GM12878 (cell line): Measurements from ENCODE around the gene ZNF652. TPM values are rescaled to one million over a fixed set of nuclear protein-coding genes. Genes with fewer than 3 reads are reported as not detected.

Experiments used
- ATAC-seq: fragments of 200-7000 bp; cut with Tn5 transposase; 3 replicates; pipeline ENCODE4 v1.9.1; 2020; ENCODE audit warnings: mild to moderate bottlenecking, moderate library complexity
- BruUV-seq: library from RNA; stranded (reverse); fragments of 400-500 nt; replicated peaks from 2 replicates; lab custom pipeline; 2021; lab: Mats Ljungman, UMichigan
- CTCF ChIA-PET: fragments of 300-600 bp; sonication (Branson Sonifier 250); formaldehyde crosslinking; extraction: SDS; loops from one replicate; lab custom pipeline; 2021; ENCODE audit warnings: inconsistent platforms; lab: Yijun Ruan, JAX
- POLR2A ChIA-PET: fragments of 350-600 bp; formaldehyde crosslinking; extraction: SDS; loops from one replicate; lab custom pipeline; 2021; ENCODE audit warnings: inconsistent platforms; lab: Charles Lee
- RAD21 ChIA-PET: fragments of 300-600 bp; sonication (Branson Sonifier 250); formaldehyde crosslinking; loops from one replicate; lab custom pipeline; 2023; ENCODE audit warnings: antibody characterized with exemption; ENCODE audit not compliant: unreplicated experiment; lab: Charles Lee
- SMC1A ChIA-PET: fragments of 300-600 bp; sonication (Branson Sonifier 250); formaldehyde crosslinking; loops from one replicate; lab custom pipeline; 2023; ENCODE audit not compliant: unreplicated experiment, uncharacterized antibody; lab: Charles Lee
- DNase-seq: peaks from one replicate; pipeline ENCODE4 v3.0.0-alpha.2; 2011; ENCODE audit warnings: low read depth, low spot score
- FAIRE-seq: peaks from 3 replicates; lab custom pipeline; 2011; peaks lifted over from hg19 to GRCh38; lab: Jason Lieb, UNC
- H2AFZ ChIP-seq: 2 replicates; pipeline ENCODE4 v1.6.0; 2011; ENCODE audit warnings: low read depth, low read length, control low read depth; ENCODE audit not compliant: control insufficient read depth
- H3K27ac ChIP-seq: 2 replicates; pipeline ENCODE4 v1.5.1; 2011; ENCODE audit warnings: control low read depth; ENCODE audit not compliant: control insufficient read depth, insufficient read depth
- H3K27me3 ChIP-seq, 2 experiments: replicated peaks in 1 of 2; 2 replicates each; pipeline versions ENCODE4 v1.6.0 to v1.6.1; 2011; ENCODE audit warnings: low read length in 1 of 2; ENCODE audit not compliant: control insufficient read depth in 2 of 2, insufficient read depth in 2 of 2
- H3K36me3 ChIP-seq, 2 experiments: 2 replicates each; pipeline ENCODE4 v1.5.1; 2011; ENCODE audit warnings: low read length in 1 of 2; ENCODE audit not compliant: control insufficient read depth in 2 of 2, insufficient read depth in 2 of 2
- H3K4me1 ChIP-seq: 2 replicates; pipeline ENCODE4 v1.6.1; 2011; ENCODE audit warnings: mild to moderate bottlenecking, low read length, moderate library complexity, mixed read lengths; ENCODE audit not compliant: control insufficient read depth, insufficient read depth
- H3K4me2 ChIP-seq: 2 replicates; pipeline ENCODE4 v1.6.0; 2011; ENCODE audit warnings: control low read depth; ENCODE audit not compliant: control insufficient read depth, insufficient read depth
- H3K4me3 ChIP-seq: fragments of 200-600 bp; sonication (generic); 2 replicates; pipeline ENCODE4 v1.5.1; 2016
- H3K79me2 ChIP-seq: 2 replicates; pipeline ENCODE4 v1.6.0; 2011; ENCODE audit warnings: low read length; ENCODE audit not compliant: control insufficient read depth, insufficient read depth
- H3K9ac ChIP-seq: 2 replicates; pipeline ENCODE4 v1.8.0; 2011; ENCODE audit warnings: low read length, control low read depth, mixed read lengths; ENCODE audit not compliant: control insufficient read depth, insufficient read depth
- H3K9me3 ChIP-seq: replicated peaks from 3 replicates; pipeline ENCODE4 v1.5.1; 2011; ENCODE audit warnings: mild to moderate bottlenecking, low read length; ENCODE audit not compliant: control insufficient read depth, insufficient read depth
- H4K20me1 ChIP-seq: 2 replicates; pipeline ENCODE4 v1.6.0; 2011; ENCODE audit not compliant: control insufficient read depth, insufficient read depth
- ASH2L ChIP-seq: fragments of 300-600, 200-600 bp; sonication (generic); IDR thresholded peaks from 2 replicates; pipeline ENCODE4 v1.6.1; 2017; ENCODE audit warnings: low read depth, mild to moderate bottlenecking, borderline replicate concordance
- BACH1 ChIP-seq: fragments of 450-650 bp; IDR thresholded peaks from 2 replicates; pipeline ENCODE4 v1.6.1; 2017; ENCODE audit warnings: mild to moderate bottlenecking, borderline replicate concordance
- BMI1 ChIP-seq: fragments of 450-650 bp; IDR thresholded peaks from 2 replicates; pipeline ENCODE4 v1.6.1; 2016; ENCODE audit warnings: mild to moderate bottlenecking, moderate library complexity, borderline replicate concordance
- CREB1 ChIP-seq: IDR thresholded peaks from 2 replicates; pipeline ENCODE4 v1.6.1; 2012; ENCODE audit warnings: low read depth, mild to moderate bottlenecking, inconsistent platforms
- EZH2 ChIP-seq: IDR thresholded peaks from 2 replicates; pipeline ENCODE4 v1.6.1; 2012; ENCODE audit warnings: low read depth, mild to moderate bottlenecking, control low read depth, inconsistent platforms, low read length, borderline replicate concordance; ENCODE audit not compliant: control insufficient read depth
- RELA ChIP-seq: fragments of 450-650 bp; IDR thresholded peaks from 2 replicates; pipeline ENCODE4 v1.8.0; 2014; ENCODE audit warnings: borderline replicate concordance; ENCODE audit not compliant: partially characterized antibody
- SIX5 ChIP-seq: IDR thresholded peaks from 2 replicates; pipeline ENCODE4 v1.6.1; 2011; ENCODE audit warnings: mild to moderate bottlenecking, low read depth, low read length, moderate library complexity; ENCODE audit not compliant: severe bottlenecking
- ZNF24 ChIP-seq: fragments of 450-650 bp; IDR thresholded peaks from 2 replicates; pipeline ENCODE4 v1.6.1; 2017; ENCODE audit warnings: antibody characterized with exemption, mild to moderate bottlenecking
- WGBS: methylation state at CpG from one replicate; pipeline ENCODE4 v1.1.6; 2016; ENCODE audit warnings: low lambda C conversion rate; ENCODE audit not compliant: insufficient replicate concordance, insufficient coverage; ENCODE audit errors: missing lambda C conversion rate; 5-methylcytosine and 5-hydroxymethylcytosine counted together
- in situ Hi-C: fragments of 300-500 bp; cut with MboI; formaldehyde crosslinking; loops from 9 replicates; pipeline ENCODE4 v1.14.3; 2018; ENCODE audit warnings: mixed read lengths
- intact Hi-C: fragments of 100-400 bp; cut with micrococcal nuclease; formaldehyde crosslinking; loops from one replicate; pipeline ENCODE4 v1.14.2; 2022; ENCODE audit not compliant: unreplicated experiment
- polyA plus RNA-seq, 11 experiments: library from polyadenylated mRNA; depleted of rRNA in 4 of 11; unstranded in 6 of 11; stranded (reverse) in 5 of 11; fragments of >200 nt; fragmentation: Nextera tagmentation in 4 of 11; fragmentation: Illumina TruSeq in 1 of 11; extraction: Ambion mirVana in 4 of 11; extraction: Trizol in 1 of 11; gene quantifications; 1 replicate in 1 of 11; 2 replicates in 10 of 11; pipeline versions ENCODE4 v1.2.1 to v1.2.3, GENCODE V29; 2011 to 2016; ENCODE audit warnings: inconsistent platforms in 2 of 11, missing spikeins in 2 of 11, low read depth in 1 of 11
- total RNA-seq, 4 experiments: library from RNA; depleted of rRNA in 3 of 4; stranded (reverse); fragments of >200 nt in 3 of 4; fragmentation: Illumina TruSeq in 1 of 4; extraction: Trizol in 1 of 4; gene quantifications; 2 replicates each; pipeline versions ENCODE4 v1.2.1 to v1.2.3, GENCODE V29; 2013 to 2021
- TF ChIP-seq, protein P1 (sequence below): fragments of 450-650 bp; formaldehyde crosslinking; IDR thresholded peaks from 2 replicates; pipeline ENCODE4 v1.5.0; 2022; ENCODE audit warnings: mild to moderate bottlenecking, missing genetic modification characterization
- TF ChIP-seq, protein P2 (sequence below): fragments of 450-650 bp; IDR thresholded peaks from 2 replicates; pipeline ENCODE4 v1.6.1; 2014; ENCODE audit warnings: mild to moderate bottlenecking
- TF ChIP-seq, protein P3 (sequence below): IDR thresholded peaks from 2 replicates; pipeline ENCODE4 v1.6.1; 2011; ENCODE audit warnings: mild to moderate bottlenecking, low read depth, low read length, moderate library complexity; ENCODE audit not compliant: insufficient replicate concordance
- TF ChIP-seq, protein P4 (sequence below): fragments of 450-650 bp; IDR thresholded peaks from 2 replicates; pipeline ENCODE4 v1.6.1; 2017; ENCODE audit warnings: mild to moderate bottlenecking, moderate library complexity

Gene ZNF652
- total and polyA plus RNA-seq, 10 of the 15 experiments (the other 5 are each of a cell fraction or from before 2014, with no cell fraction given), result 3.4 to 13.1 (median 8.7) TPM

- Histone ChIP-seq H3K9ac (no peak overlapping the region), H3K4me2 (no peak overlapping the region), H3K9me3 (no peaks in the 10 kb centered on the region), H3K4me1 (peaks cover 16% of the 10 kb centered on the region), H3K36me3 (peaks cover 0 to 2% of the 10 kb centered on the region in 2 experiments; a peak in 1 of 4 replicates), H3K27me3 (no peaks in the 10 kb centered on the region), H3K79me2 (no peaks in the 10 kb centered on the region; the same call in 1 of the 2 replicates), H3K4me3 (no peak overlapping the region), H2AFZ (no peak overlapping the region), H4K20me1 (no peaks in the 10 kb centered on the region), H3K27ac (no peak overlapping the region)
- DNase-seq, result no peak
- no TSS peak for BruUV-seq
- 93% methylated on average over 6 of the region's 6 CpGs for WGBS
- ChIA-PET SMC1A (interaction anchor here (1.1 to 7.6 kb wide), 8 partner anchors 11 to 78 kb away, joined by 3 to 140 read pairs (median 10); no protein-coding TSS in a partner anchor), CTCF (interaction anchor here (0.6 to 9.5 kb wide), 15 partner anchors 12 to 277 kb away, joined by 3 to 330 read pairs (median 3); partner anchors contain the start of gene ZNF652), RAD21 (interaction anchor here (4.1 to 6.6 kb wide), 2 partner anchors 41 to 51 kb away, joined by 27 to 115 read pairs; no protein-coding TSS in a partner anchor), POLR2A (interaction anchor here (1.0 kb wide), 1 partner anchor 39 kb away, joined by 3 read pairs; no protein-coding TSS in a partner anchor)
- no peak for FAIRE-seq
- no peak for ATAC-seq
- intact Hi-C loops (no loop called here), in situ Hi-C loops (loop anchor here (5.0 kb wide), 2 partner anchors 49 to 234 kb away; no protein-coding TSS in a partner anchor)
- TF ChIP-seq, protein P1, sequence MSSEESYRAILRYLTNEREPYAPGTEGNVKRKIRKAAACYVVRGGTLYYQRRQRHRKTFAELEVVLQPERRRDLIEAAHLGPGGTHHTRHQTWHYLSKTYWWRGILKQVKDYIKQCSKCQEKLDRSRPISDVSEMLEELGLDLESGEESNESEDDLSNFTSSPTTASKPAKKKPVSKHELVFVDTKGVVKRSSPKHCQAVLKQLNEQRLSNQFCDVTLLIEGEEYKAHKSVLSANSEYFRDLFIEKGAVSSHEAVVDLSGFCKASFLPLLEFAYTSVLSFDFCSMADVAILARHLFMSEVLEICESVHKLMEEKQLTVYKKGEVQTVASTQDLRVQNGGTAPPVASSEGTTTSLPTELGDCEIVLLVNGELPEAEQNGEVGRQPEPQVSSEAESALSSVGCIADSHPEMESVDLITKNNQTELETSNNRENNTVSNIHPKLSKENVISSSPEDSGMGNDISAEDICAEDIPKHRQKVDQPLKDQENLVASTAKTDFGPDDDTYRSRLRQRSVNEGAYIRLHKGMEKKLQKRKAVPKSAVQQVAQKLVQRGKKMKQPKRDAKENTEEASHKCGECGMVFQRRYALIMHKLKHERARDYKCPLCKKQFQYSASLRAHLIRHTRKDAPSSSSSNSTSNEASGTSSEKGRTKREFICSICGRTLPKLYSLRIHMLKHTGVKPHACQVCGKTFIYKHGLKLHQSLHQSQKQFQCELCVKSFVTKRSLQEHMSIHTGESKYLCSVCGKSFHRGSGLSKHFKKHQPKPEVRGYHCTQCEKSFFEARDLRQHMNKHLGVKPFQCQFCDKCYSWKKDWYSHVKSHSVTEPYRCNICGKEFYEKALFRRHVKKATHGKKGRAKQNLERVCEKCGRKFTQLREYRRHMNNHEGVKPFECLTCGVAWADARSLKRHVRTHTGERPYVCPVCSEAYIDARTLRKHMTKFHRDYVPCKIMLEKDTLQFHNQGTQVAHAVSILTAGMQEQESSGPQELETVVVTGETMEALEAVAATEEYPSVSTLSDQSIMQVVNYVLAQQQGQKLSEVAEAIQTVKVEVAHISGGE (CRISPR knock-in tag), result no peak
- TF ChIP-seq, protein P2, sequence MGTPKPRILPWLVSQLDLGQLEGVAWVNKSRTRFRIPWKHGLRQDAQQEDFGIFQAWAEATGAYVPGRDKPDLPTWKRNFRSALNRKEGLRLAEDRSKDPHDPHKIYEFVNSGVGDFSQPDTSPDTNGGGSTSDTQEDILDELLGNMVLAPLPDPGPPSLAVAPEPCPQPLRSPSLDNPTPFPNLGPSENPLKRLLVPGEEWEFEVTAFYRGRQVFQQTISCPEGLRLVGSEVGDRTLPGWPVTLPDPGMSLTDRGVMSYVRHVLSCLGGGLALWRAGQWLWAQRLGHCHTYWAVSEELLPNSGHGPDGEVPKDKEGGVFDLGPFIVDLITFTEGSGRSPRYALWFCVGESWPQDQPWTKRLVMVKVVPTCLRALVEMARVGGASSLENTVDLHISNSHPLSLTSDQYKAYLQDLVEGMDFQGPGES, result no peak
- no peak for TF ChIP-seq ZNF24
- TF ChIP-seq EZH2, result no peak
- no peak for TF ChIP-seq RELA
- TF ChIP-seq, protein P3, sequence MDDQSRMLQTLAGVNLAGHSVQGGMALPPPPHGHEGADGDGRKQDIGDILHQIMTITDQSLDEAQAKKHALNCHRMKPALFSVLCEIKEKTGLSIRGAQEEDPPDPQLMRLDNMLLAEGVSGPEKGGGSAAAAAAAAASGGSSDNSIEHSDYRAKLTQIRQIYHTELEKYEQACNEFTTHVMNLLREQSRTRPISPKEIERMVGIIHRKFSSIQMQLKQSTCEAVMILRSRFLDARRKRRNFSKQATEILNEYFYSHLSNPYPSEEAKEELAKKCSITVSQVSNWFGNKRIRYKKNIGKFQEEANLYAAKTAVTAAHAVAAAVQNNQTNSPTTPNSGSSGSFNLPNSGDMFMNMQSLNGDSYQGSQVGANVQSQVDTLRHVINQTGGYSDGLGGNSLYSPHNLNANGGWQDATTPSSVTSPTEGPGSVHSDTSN, result no peak
- TF ChIP-seq, protein P4, sequence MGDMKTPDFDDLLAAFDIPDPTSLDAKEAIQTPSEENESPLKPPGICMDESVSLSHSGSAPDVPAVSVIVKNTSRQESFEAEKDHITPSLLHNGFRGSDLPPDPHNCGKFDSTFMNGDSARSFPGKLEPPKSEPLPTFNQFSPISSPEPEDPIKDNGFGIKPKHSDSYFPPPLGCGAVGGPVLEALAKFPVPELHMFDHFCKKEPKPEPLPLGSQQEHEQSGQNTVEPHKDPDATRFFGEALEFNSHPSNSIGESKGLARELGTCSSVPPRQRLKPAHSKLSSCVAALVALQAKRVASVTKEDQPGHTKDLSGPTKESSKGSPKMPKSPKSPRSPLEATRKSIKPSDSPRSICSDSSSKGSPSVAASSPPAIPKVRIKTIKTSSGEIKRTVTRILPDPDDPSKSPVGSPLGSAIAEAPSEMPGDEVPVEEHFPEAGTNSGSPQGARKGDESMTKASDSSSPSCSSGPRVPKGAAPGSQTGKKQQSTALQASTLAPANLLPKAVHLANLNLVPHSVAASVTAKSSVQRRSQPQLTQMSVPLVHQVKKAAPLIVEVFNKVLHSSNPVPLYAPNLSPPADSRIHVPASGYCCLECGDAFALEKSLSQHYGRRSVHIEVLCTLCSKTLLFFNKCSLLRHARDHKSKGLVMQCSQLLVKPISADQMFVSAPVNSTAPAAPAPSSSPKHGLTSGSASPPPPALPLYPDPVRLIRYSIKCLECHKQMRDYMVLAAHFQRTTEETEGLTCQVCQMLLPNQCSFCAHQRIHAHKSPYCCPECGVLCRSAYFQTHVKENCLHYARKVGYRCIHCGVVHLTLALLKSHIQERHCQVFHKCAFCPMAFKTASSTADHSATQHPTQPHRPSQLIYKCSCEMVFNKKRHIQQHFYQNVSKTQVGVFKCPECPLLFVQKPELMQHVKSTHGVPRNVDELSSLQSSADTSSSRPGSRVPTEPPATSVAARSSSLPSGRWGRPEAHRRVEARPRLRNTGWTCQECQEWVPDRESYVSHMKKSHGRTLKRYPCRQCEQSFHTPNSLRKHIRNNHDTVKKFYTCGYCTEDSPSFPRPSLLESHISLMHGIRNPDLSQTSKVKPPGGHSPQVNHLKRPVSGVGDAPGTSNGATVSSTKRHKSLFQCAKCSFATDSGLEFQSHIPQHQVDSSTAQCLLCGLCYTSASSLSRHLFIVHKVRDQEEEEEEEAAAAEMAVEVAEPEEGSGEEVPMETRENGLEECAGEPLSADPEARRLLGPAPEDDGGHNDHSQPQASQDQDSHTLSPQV, result no peak
- TF ChIP-seq ASH2L, result no peak
- no peak for TF ChIP-seq SIX5
- no peak for TF ChIP-seq CREB1
- TF ChIP-seq BMI1, result no peak
- no peak for TF ChIP-seq BACH1
These were observed 43.5 kb downstream of the ZNF652 start for GRCh38 chr17:49318435-49318965.
